ENCODE measurements around the gene STK17A.
A peak's percentile ranks its signal among the peaks of the same experiment; 100 is the strongest.
"Not testable (repeated sequence)": the region's sequence is repeated elsewhere in the genome, so short reads cannot be mapped to it uniquely, and the experiment has no call there.

STK17A gene

GRCh38 chr7:43593010-43593409 lies 10.1 kb downstream of the STK17A start:
- DNase-seq (ENCODE audit: insufficient read length, low spot score), result no peak
- FAIRE-seq, result peak; percentile 76

- DNase-seq (ENCODE audit: insufficient read length, low spot score), result no peak
- peak; percentile 26 for FAIRE-seq
Measured at GRCh38 chr7:43594020-43594419, 11.1 kb downstream of the STK17A start.

GRCh38 chr7:43596426-43596825 lies 13.5 kb downstream of the STK17A start:
- not testable (repeated sequence) for DNase-seq (ENCODE audit: insufficient read length, low spot score); FAIRE-seq

GRCh38 chr7:43600056-43600455 lies 17.1 kb downstream of the STK17A start:
- FAIRE-seq (no peak), DNase-seq (ENCODE audit: insufficient read length, low spot score) (no peak)

GRCh38 chr7:43602256-43602655 lies 19.3 kb downstream of the STK17A start:
- no peak for FAIRE-seq
- no peak for DNase-seq (ENCODE audit: insufficient read length, low spot score)

- DNase-seq (ENCODE audit: insufficient read length, low spot score) (no peak), FAIRE-seq (peak; percentile 4)
Measured at GRCh38 chr7:43604251-43604650, 21.3 kb downstream of the STK17A start.

- FAIRE-seq, result no peak
- DNase-seq (ENCODE audit: insufficient read length, low spot score), result no peak
Measured at GRCh38 chr7:43609097-43609496, 26.2 kb downstream of the STK17A start.

GRCh38 chr7:43612128-43612527 lies 29.2 kb downstream of the STK17A start:
- DNase-seq (ENCODE audit: insufficient read length, low spot score), result no peak
- FAIRE-seq, result no peak

GRCh38 chr7:43612599-43613589 lies 30.0 kb downstream of the STK17A start:
- DNase-seq (ENCODE audit: insufficient read length, low spot score), result no peak
- FAIRE-seq, result no peak

GRCh38 chr7:43615558-43616145 lies 32.7 kb downstream of the STK17A start:
- no peak for FAIRE-seq
- DNase-seq (ENCODE audit: insufficient read length, low spot score), result no peak

- FAIRE-seq, result no peak
Measured at GRCh38 chr7:43616977-43617376, 34.1 kb downstream of the STK17A start.

GRCh38 chr7:43618073-43618472 lies 35.2 kb downstream of the STK17A start:
- DNase-seq (ENCODE audit: insufficient read length, low spot score) (no peak), FAIRE-seq (no peak)

More at GRCh38 chr7:43616977-43617376, 34.1 kb downstream of the STK17A start:
- no peak for DNase-seq (ENCODE audit: insufficient read length, low spot score)

- FAIRE-seq, result no peak
- no peak for DNase-seq (ENCODE audit: insufficient read length, low spot score)
Measured at GRCh38 chr7:43619213-43620012, 36.5 kb downstream of the STK17A start.

- peak; percentile 52 for FAIRE-seq
- no peak for DNase-seq (ENCODE audit: insufficient read length, low spot score)
Measured at GRCh38 chr7:43621729-43622448, 39.0 kb downstream of the STK17A start.

GRCh38 chr7:43624156-43624555 lies 41.2 kb downstream of the STK17A start:
- FAIRE-seq (no peak), DNase-seq (ENCODE audit: insufficient read length, low spot score) (no peak)

GRCh38 chr7:43625453-43625852 lies 42.5 kb downstream of the STK17A start:
- peak; percentile 78 for FAIRE-seq
- DNase-seq (ENCODE audit: insufficient read length, low spot score), result no peak

GRCh38 chr7:43625980-43626379 lies 43.1 kb downstream of the STK17A start:
- DNase-seq (ENCODE audit: insufficient read length, low spot score), result no peak
- FAIRE-seq, result peak; percentile 73

- no peak for DNase-seq (ENCODE audit: insufficient read length, low spot score)
- FAIRE-seq, result no peak
Measured at GRCh38 chr7:43626695-43627094, 43.8 kb downstream of the STK17A start.

GRCh38 chr7:43627798-43628197 lies 44.9 kb downstream of the STK17A start:
- DNase-seq (ENCODE audit: insufficient read length, low spot score); FAIRE-seq: not testable (repeated sequence)

GRCh38 chr7:43628431-43628830 lies 45.5 kb downstream of the STK17A start:
- FAIRE-seq (no peak), DNase-seq (ENCODE audit: insufficient read length, low spot score) (no peak)
